SU-DHL-6 (cell line): ENCODE measurements around the gene KIF3C.

Source experiments
- EZH2phosphoT487 ChIP-seq: fragments of 200-600 bp; sonication (generic), shearing (Covaris generic); conservative IDR thresholded peaks from 2 replicates; pipeline ENCODE4 v1.6.1; 2018; ENCODE audit warnings: mild to moderate bottlenecking, antibody characterized with exemption, low read length, moderate library complexity, mixed read lengths
- TF ChIP-seq, protein P1 (sequence below): fragments of 200-600 bp; sonication (generic); IDR thresholded peaks from one replicate; pipeline ENCODE4 v1.5.1; 2017; ENCODE audit warnings: antibody characterized with exemption, mild to moderate bottlenecking, low read length, moderate library complexity; ENCODE audit not compliant: insufficient read depth, poor library complexity, severe bottlenecking

DNA sequence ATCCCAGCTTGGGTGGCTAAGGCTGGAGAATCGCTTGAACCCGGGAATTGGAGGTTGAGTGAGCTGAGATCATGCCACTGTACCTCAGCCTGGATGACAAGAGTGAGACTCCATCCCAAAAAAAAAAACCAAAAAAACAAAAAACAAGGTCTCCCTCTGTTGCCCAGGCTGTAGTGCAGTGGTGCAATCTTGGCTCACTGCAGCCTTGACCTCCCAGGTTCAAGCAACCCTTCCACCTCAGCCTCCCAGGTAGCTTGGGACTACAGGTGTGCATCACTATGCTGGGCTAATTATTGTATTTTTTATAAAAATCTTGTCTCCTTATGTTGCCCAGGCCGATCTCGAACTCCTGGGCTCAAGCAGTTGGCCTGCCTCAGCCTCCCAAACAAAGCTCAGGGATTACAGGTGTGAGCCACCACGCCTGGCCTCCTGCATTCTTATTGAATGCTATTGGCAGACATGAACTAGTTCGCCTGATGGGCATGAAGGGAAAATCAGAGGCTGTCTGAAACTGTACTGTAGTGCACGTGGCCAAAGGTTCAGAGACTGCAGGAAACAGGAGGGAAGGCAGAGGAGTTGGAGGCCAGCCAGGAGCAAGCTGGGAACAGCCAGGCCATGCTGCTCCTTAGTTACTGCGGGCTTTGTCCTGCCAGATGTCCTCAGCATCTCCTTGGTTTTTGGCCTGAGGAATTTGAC, 88.0 kb downstream of the KIF3C start:
- TF ChIP-seq, protein P1, sequence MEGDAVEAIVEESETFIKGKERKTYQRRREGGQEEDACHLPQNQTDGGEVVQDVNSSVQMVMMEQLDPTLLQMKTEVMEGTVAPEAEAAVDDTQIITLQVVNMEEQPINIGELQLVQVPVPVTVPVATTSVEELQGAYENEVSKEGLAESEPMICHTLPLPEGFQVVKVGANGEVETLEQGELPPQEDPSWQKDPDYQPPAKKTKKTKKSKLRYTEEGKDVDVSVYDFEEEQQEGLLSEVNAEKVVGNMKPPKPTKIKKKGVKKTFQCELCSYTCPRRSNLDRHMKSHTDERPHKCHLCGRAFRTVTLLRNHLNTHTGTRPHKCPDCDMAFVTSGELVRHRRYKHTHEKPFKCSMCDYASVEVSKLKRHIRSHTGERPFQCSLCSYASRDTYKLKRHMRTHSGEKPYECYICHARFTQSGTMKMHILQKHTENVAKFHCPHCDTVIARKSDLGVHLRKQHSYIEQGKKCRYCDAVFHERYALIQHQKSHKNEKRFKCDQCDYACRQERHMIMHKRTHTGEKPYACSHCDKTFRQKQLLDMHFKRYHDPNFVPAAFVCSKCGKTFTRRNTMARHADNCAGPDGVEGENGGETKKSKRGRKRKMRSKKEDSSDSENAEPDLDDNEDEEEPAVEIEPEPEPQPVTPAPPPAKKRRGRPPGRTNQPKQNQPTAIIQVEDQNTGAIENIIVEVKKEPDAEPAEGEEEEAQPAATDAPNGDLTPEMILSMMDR = no peak
- TF ChIP-seq EZH2phosphoT487 = no peak
